ENCODE data around the gene CACNA2D2. TPM values are rescaled to one million over a fixed set of nuclear protein-coding genes. Genes with fewer than 3 reads are reported as not detected.

Gene CACNA2D2
- total RNA-seq, 1 experiment from 2014 or later, result 0.03 TPM

GRCh38 chr3:50365842-50366220 is 137.6 kb downstream of the CACNA2D2 start:
- DNase-seq (ENCODE audit: low read depth), result no peak

DNA sequence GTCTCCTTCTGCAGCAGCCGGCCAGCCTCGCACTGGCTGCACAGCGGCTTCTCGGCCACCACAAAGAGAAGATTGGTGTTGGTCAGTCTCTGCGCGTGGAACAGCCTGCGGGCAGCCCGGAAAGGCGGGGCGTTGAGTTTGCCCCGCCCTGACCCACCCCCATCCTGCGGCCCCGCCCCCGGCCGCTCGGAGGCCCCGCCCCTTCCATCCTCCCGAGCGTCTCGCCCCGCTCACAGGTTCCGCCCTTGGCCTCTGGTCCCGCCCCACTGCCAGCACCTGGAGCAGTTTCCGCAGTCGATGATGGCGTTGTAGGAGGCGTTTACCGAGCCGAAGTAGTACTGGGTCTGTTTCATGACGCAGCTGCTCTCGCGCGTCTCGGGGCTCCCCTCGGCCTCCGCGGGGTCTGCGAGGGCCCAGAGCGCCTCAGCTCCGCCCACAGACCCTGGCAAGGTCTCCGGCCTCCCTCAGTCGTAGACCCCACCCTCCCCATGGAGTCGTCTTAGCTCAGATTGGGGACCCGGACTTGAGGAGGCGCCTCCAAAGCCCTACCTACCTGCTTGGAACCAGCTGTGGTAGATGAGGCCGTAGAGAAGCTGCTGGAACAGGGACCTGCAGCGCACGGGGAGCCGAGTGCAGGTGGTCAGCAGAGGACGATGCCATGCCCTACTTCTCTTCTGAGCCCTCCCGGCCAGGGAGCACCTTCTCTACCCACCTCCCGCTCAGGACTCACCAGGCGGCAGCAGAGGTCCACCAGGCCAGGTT is 138.2 kb downstream of the CACNA2D2 start:
- peak; percentile 68 for DNase-seq (ENCODE audit: low read depth)
- in situ Hi-C loops (cut with HindIII; ENCODE audit: low pct_unique_long_range_greater_than_20kb, low sequenced_read_pairs), result no loop called here

More at GRCh38 chr3:50365842-50366220, 137.6 kb downstream of the CACNA2D2 start:
- in situ Hi-C loops (cut with HindIII; ENCODE audit: low pct_unique_long_range_greater_than_20kb, low sequenced_read_pairs), result no loop called here

GRCh38 chr3:50364573-50365079 is 138.8 kb downstream of the CACNA2D2 start:
- in situ Hi-C loops (cut with HindIII; ENCODE audit: low pct_unique_long_range_greater_than_20kb, low sequenced_read_pairs), result no loop called here
- DNase-seq (ENCODE audit: low read depth), result peak; percentile 10

GRCh38 chr3:50359760-50360110 is 143.7 kb downstream of the CACNA2D2 start:
- in situ Hi-C loops (cut with HindIII; ENCODE audit: low pct_unique_long_range_greater_than_20kb, low sequenced_read_pairs), result no loop called here

DNA sequence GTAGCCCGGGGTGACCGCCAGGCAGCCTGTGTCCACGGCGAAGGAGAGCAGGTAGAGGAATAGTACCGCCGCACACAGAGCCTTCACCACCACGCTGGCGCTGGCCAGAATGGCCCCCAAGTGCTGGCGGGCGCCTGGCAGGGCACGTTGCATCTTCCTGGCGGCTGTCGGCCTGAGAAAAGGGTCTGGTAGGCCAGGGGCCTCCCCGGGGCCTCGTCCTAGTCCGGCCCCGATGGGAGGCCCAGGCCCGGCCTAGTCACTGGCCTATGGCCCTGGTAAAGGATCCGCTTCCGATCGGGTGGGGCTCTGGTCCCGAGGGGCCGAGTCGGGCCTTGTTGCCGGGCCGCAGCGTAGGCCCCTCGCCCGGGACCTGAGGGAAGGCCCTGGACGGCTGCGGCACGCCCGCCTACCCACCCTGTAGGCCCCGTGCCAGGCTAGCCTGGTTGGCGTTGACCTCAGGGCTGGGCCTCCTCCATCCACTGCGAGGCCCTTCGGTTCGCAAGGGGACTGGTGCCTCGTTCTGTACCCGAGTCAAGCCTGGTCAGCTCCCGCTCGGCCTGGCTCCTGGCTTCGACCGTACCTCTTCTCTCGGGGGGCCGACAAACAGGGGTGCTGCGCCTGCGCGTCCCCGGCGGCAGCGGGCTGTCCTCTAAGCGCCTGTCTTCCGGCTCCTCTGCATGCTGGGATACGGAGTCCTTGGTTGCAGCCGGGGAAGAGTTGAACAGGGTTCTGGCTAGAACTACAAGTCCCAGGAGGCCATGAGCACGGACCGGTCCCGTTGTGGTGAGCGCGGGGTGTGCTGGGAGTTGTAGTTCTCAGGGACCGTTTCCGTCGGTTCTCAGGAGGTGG is 144.3 kb downstream of the CACNA2D2 start, which contains the start of gene TMEM115:
Gene TMEM115 (minus strand): TSS at position 611 of the 849 bp plus-strand sequence. CDS start 458 bp downstream, at position 153.
- peak; percentile 91 for DNase-seq (ENCODE audit: low read depth)
- in situ Hi-C loops (cut with HindIII; ENCODE audit: low pct_unique_long_range_greater_than_20kb, low sequenced_read_pairs), result no loop called here

More at GRCh38 chr3:50359760-50360110, 143.7 kb downstream of the CACNA2D2 start:
- DNase-seq (ENCODE audit: low read depth), result no peak

GRCh38 chr3:50358355-50358910 is 145.0 kb downstream of the CACNA2D2 start:
- no peak for DNase-seq (ENCODE audit: low read depth)
- in situ Hi-C loops (cut with HindIII; ENCODE audit: low pct_unique_long_range_greater_than_20kb, low sequenced_read_pairs), result no loop called here

GRCh38 chr3:50357481-50357880 is 146.0 kb downstream of the CACNA2D2 start:
- DNase-seq (ENCODE audit: low read depth), result no peak
- in situ Hi-C loops (cut with HindIII; ENCODE audit: low pct_unique_long_range_greater_than_20kb, low sequenced_read_pairs), result no loop called here

- DNase-seq (ENCODE audit: low read depth), result peak; percentile 14
- in situ Hi-C loops (cut with HindIII; ENCODE audit: low pct_unique_long_range_greater_than_20kb, low sequenced_read_pairs), result no loop called here
These were observed 146.9 kb downstream of the CACNA2D2 start for GRCh38 chr3:50356553-50356952.

DNA sequence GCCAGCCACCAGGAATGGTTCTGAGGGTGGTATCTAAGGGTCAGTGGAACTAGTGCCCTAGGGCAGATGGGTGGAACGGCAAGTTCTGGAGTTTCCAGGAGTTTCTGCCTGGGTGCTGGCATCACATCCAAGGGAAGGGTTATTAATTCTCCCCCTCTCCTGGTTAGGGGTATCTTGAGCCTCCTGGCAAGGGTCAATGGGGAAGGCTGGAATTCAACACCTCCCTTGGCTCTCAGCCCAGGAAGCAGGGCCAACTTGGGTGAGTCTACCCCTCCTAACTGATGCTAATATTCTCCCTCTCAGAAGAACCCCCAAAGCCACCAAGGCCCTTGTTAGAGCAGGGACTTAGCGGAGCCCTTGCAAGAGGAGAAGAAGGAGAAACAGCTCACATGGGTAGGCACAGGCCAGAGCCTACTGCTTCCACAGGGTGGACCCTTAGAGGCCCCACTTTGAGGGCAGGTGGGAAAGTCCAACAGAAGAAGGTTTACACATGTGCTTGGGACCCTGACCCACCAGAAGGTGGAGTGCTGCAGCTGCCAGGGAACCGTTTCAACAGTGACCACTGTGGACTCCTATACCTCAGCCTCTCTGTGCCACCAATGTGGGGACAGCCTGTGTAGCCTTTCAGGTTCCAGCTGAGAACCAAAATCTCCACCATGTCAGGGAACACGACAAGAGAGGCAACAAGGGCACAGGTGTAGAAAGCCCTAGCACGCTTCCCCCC is 147.4 kb downstream of the CACNA2D2 start:
- DNase-seq (ENCODE audit: low read depth), result no peak
- in situ Hi-C loops (cut with HindIII; ENCODE audit: low pct_unique_long_range_greater_than_20kb, low sequenced_read_pairs), result no loop called here

DNA sequence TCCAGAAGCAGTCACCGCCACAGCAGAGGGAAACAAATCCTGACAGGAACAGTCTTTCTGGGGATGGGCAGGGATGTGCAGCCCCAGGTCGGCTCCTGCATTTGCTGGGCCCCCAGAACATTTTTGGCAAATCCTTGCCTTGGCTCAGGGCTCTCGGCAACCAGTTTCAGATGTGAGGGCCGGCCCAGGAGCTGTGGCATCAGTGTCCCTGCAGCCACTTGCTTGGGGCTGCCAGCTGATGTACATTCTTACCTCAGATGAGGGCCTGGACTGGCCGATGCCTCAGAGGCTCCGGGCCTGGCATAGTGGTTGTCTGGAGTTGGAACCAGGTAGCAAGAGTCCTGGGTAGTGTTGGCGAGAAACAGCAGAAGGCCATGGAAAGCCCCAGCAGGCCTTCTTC is 148.6 kb downstream of the CACNA2D2 start:
- in situ Hi-C loops (cut with HindIII; ENCODE audit: low pct_unique_long_range_greater_than_20kb, low sequenced_read_pairs), result no loop called here
- DNase-seq (ENCODE audit: low read depth), result no peak

- in situ Hi-C loops (cut with HindIII; ENCODE audit: low pct_unique_long_range_greater_than_20kb, low sequenced_read_pairs), result no loop called here
- no peak for DNase-seq (ENCODE audit: low read depth)
These were observed 149.2 kb downstream of the CACNA2D2 start for GRCh38 chr3:50354186-50354764.

GRCh38 chr3:50353245-50354004 is 150.0 kb downstream of the CACNA2D2 start:
- in situ Hi-C loops (cut with HindIII; ENCODE audit: low pct_unique_long_range_greater_than_20kb, low sequenced_read_pairs), result no loop called here
- no peak for DNase-seq (ENCODE audit: low read depth)

DNA sequence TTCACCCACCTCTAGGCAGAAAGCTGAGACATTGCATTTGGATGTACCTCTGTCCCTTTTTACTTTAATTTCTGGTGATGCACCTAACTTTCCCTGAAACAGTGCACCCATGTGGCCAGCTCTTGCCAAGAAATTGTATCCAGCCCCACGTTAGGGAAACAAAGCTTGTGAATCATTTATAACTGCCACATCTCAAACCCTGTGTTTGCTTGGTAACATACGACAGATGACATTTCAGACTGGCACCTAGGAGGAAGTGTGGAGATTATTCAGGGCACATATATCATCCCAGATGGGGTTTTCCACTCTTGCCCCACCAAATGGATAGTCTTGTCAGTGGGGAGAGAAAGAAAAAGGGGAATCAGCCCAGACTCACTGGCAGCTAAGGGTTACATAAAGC is 150.7 kb downstream of the CACNA2D2 start:
- peak; percentile 77 for DNase-seq (ENCODE audit: low read depth)
- in situ Hi-C loops (cut with HindIII; ENCODE audit: low pct_unique_long_range_greater_than_20kb, low sequenced_read_pairs), result no loop called here

DNA sequence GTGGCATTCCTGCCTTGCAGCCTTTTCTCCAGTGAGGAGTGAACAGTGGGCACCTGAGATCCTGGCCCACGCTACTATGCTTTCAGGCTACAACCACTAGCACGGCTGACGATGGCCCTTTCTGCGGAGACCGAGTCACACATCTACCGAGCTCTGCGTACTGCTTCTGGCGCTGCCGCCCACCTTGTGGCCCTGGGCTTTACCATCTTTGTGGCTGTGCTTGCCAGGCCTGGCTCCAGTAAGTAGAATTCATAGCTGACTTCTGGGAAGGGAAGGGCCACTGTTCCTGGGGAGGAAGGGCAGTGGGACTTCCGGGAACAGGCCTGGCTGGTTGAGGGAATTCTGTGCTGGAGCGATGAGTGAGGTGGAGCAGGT is 152.1 kb downstream of the CACNA2D2 start:
- in situ Hi-C loops (cut with HindIII; ENCODE audit: low pct_unique_long_range_greater_than_20kb, low sequenced_read_pairs), result no loop called here
- DNase-seq (ENCODE audit: low read depth), result peak; percentile 7

- in situ Hi-C loops (cut with HindIII; ENCODE audit: low pct_unique_long_range_greater_than_20kb, low sequenced_read_pairs), result no loop called here
- DNase-seq (ENCODE audit: low read depth), result peak; percentile 91
These were observed 152.7 kb downstream of the CACNA2D2 start, which contains the start of the genes CYB561D2 and NPRL2 for GRCh38 chr3:50350527-50351322. TSS of gene CYB561D2 (plus strand) at chr3:50350862. CDS start at chr3:50351434, 572 bp downstream. TSS of gene NPRL2 (minus strand) at chr3:50350775. CDS start at chr3:50350652, 123 bp downstream.

GRCh38 chr3:50350213-50350526 is 153.3 kb downstream of the CACNA2D2 start:
- no peak for DNase-seq (ENCODE audit: low read depth)
- in situ Hi-C loops (cut with HindIII; ENCODE audit: low pct_unique_long_range_greater_than_20kb, low sequenced_read_pairs), result no loop called here
